Stimulated activated CD8-positive, alpha-beta memory T cell treated with anti-CD3 and anti-CD28 coated beads, Interleukin-4, amount 100 ng/mL, for 1 hour (primary cell): ENCODE data around the gene CDH4.

ENCODE experiments used
- DNase-seq, 2 donors: peaks; one replicate each; pipeline ENCODE4 v3.0.0-alpha.2; 2020; ENCODE audit warnings: low read depth in 2 of 2, low spot score in 1 of 2

The CDH4 gene

GRCh38 chr20:61355585-61355984 lies 103.5 kb downstream of the CDH4 start:
- DNase-seq: no peak

GRCh38 chr20:61356196-61356595 lies 104.1 kb downstream of the CDH4 start:
- no peak for DNase-seq

GRCh38 chr20:61357119-61357518 lies 105.1 kb downstream of the CDH4 start:
- DNase-seq: no peak

- no peak for DNase-seq
These were observed 107.2 kb downstream of the CDH4 start for GRCh38 chr20:61359254-61359653.

- no peak for DNase-seq
These were observed 108.2 kb downstream of the CDH4 start for GRCh38 chr20:61360296-61360695.

GRCh38 chr20:61360940-61361339 lies 108.9 kb downstream of the CDH4 start:
- no peak for DNase-seq

- DNase-seq: no peak
These were observed 109.4 kb downstream of the CDH4 start for GRCh38 chr20:61361501-61361900.

- no peak for DNase-seq
These were observed 112.1 kb downstream of the CDH4 start for GRCh38 chr20:61364147-61364546.

GRCh38 chr20:61366914-61367313 lies 114.9 kb downstream of the CDH4 start:
- DNase-seq: no peak

GRCh38 chr20:61369731-61370520 lies 117.9 kb downstream of the CDH4 start:
- no peak for DNase-seq

- no peak for DNase-seq
These were observed 118.8 kb downstream of the CDH4 start for GRCh38 chr20:61370841-61371303.

GRCh38 chr20:61371501-61372136 lies 119.6 kb downstream of the CDH4 start:
- no peak for DNase-seq

GRCh38 chr20:61372137-61373054 lies 120.3 kb downstream of the CDH4 start:
- no peak for DNase-seq

GRCh38 chr20:61373055-61373399 lies 121.0 kb downstream of the CDH4 start:
- DNase-seq: no peak

GRCh38 chr20:61373956-61374545 lies 122.0 kb downstream of the CDH4 start:
- DNase-seq: no peak

GRCh38 chr20:61376541-61377240 lies 124.6 kb downstream of the CDH4 start:
- DNase-seq: no peak

- no peak for DNase-seq
These were observed 126.8 kb downstream of the CDH4 start for GRCh38 chr20:61378694-61379355.

GRCh38 chr20:61379898-61380544 lies 128.0 kb downstream of the CDH4 start:
- DNase-seq: no peak

- no peak for DNase-seq
These were observed 128.5 kb downstream of the CDH4 start for GRCh38 chr20:61380545-61380915.

- no peak for DNase-seq
These were observed 130.1 kb downstream of the CDH4 start for GRCh38 chr20:61382194-61382593.
